GM19467 (cell line): ENCODE measurements around the gene OPA1.

ENCODE experiments used
- ATAC-seq: cut with Tn5 transposase; IDR thresholded peaks from one replicate; pipeline ENCODE4 v1.9.1; 2021; ENCODE audit warnings: mild to moderate bottlenecking, moderate library complexity; ENCODE audit not compliant: unreplicated experiment

OPA1 gene

GRCh38 chr3:193648542-193649076 is 55.6 kb downstream of the OPA1 start:
- no peak for ATAC-seq

- no peak for ATAC-seq
Observed at GRCh38 chr3:193650585-193650984, 57.6 kb downstream of the OPA1 start.

GRCh38 chr3:193655831-193656433 is 62.9 kb downstream of the OPA1 start:
- no peak for ATAC-seq

GRCh38 chr3:193656445-193656844 is 63.4 kb downstream of the OPA1 start:
- no peak for ATAC-seq

GRCh38 chr3:193656878-193657282 is 63.9 kb downstream of the OPA1 start:
- no peak for ATAC-seq

- ATAC-seq, result no peak
Observed at GRCh38 chr3:193660171-193660570, 67.2 kb downstream of the OPA1 start.

GRCh38 chr3:193660698-193661411 is 67.8 kb downstream of the OPA1 start:
- no peak for ATAC-seq

GRCh38 chr3:193662757-193663322 is 69.8 kb downstream of the OPA1 start:
- no peak for ATAC-seq

GRCh38 chr3:193665370-193665989 is 72.5 kb downstream of the OPA1 start:
- ATAC-seq, result no peak

- no peak for ATAC-seq
Observed at GRCh38 chr3:193673845-193674244, 80.8 kb downstream of the OPA1 start.

GRCh38 chr3:193674714-193675113 is 81.7 kb downstream of the OPA1 start:
- ATAC-seq, result no peak

GRCh38 chr3:193677734-193678133 is 84.7 kb downstream of the OPA1 start:
- ATAC-seq, result no peak

GRCh38 chr3:193680220-193680619 is 87.2 kb downstream of the OPA1 start:
- ATAC-seq, result no peak

GRCh38 chr3:193681631-193682030 is 88.6 kb downstream of the OPA1 start:
- no peak for ATAC-seq

- ATAC-seq, result no peak
Observed at GRCh38 chr3:193686665-193687483, 93.9 kb downstream of the OPA1 start.

- ATAC-seq, result no peak
Observed at GRCh38 chr3:193688834-193689714, 96.1 kb downstream of the OPA1 start.

- ATAC-seq, result no peak
Observed at GRCh38 chr3:193693774-193694173, 100.8 kb downstream of the OPA1 start.

GRCh38 chr3:193701953-193702635 is 109.1 kb downstream of the OPA1 start:
- no peak for ATAC-seq

GRCh38 chr3:193702967-193703366 is 110.0 kb downstream of the OPA1 start:
- ATAC-seq, result no peak
